NCI-H524 (cell line): Measurements from ENCODE around the gene FGF16.
"Not testable (repeated sequence)": the region's sequence is repeated elsewhere in the genome, so short reads cannot be mapped to it uniquely, and the experiment has no call there.

Experiments used
- DNase-seq, 2 experiments: peaks; one replicate each; lab custom pipeline; 2025; lab: John Stamatoyannopoulos, UW

FGF16 gene

GRCh38 chrX:77447653-77448569 is 722 bp downstream of the FGF16 start:
- no peak for DNase-seq

GRCh38 chrX:77450415-77450814 is 3.2 kb downstream of the FGF16 start:
- peak in 1 of 2 experiments; percentile 37 for DNase-seq

DNA sequence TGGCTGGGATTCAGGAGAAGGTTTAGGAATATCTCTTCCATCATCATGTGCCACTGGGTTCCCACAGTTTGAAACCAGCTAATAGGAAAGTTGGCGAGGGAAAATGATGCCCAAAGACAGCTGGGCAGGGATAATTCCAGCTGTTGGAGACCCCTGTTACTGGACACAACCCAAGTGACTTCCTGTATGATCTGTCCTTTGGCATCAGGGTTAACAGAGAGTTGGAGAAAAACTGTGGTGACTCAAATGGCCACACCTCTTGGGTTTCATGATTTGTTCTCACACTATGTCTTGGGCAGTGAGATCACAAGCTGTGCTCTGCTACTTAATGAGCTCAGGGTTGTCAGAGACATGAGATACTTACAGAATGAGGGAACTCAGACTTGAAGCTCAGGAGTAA is 3.8 kb downstream of the FGF16 start:
- no peak for DNase-seq

DNA sequence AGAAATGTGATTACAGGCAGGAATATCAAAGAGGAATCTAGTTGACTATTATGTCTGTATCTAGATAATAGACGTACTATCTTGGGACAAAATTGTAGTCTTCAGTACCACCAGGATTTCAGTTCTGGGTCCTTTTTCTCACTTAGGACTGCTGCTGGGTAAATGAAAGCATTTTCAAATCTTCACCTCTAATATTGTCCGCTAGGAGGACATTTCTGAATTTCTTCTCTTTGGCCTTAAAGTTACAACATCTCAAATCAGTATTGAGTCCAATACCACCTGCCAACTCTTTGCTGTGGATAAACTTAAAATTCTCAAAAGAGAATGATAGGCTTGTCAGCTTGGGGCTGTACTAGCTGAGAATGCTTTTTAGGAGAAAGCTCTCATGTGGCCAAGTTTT is 6.0 kb downstream of the FGF16 start:
- DNase-seq: no peak

- DNase-seq: no peak
Observed at GRCh38 chrX:77455437-77455836, 8.2 kb downstream of the FGF16 start.

DNA sequence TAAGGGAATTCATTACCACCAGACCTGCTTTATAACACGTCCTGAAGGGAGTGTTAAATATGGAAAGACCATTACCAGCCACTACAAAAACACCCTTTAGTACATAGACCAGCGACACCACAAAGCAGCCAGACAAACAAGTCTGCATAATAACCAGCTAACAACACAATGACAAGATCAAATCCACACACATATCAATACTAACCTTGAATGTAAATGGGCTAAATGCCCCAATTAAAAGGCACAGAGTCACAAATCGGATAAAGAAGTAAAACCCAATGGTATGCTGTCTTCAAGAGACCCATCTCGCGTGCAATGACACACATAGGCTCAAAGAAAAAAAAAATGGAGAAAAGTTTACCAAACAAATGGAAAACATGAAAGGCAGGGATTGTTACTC is 36.9 kb downstream of the FGF16 start:
- no peak for DNase-seq

- peak; percentile 91 to 96 for DNase-seq
Observed at GRCh38 chrX:77493677-77494553, 46.7 kb downstream of the FGF16 start.

DNA sequence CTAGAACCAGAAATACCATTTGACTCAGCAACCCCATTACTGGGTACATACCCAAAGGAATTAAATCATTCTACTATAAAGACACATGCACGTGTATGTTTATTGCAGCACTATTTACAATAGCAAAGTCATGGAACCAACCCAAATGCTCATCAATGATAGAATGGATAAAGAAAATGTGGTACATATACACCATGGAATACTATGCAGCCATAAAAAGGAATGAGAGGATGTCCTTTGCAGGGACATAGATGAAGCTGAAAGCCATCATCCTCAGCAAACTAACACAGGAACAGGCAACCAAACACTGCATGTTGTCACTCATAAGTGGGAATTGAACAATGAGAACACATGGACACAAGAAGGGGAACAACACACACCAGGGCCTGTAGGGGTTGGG is 53.0 kb downstream of the FGF16 start:
- DNase-seq: not testable (repeated sequence)

GRCh38 chrX:77502951-77503525 is 55.8 kb downstream of the FGF16 start:
- DNase-seq: no peak

DNA sequence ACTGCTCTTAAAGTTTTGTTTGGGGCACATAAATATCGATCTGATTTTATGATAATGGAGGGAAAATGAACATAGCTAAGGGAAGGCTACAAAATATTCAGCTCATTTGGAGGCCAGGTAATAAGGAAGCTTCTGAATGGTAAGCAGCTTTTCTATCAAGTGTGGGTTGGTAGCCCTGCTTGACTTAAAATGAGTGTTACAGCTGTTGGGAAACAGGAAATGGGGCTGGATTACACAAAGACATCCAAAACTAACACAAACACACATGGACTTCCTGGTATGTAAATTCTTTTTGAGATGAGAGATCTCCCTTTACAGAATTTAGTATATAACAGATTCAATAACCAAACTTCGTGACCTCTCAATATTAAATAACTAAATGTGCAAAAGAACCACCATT is 58.0 kb downstream of the FGF16 start:
- no peak for DNase-seq
